Activated CD4-positive, alpha-beta T cell treated with anti-CD3 and anti-CD28 coated beads for 4 hours (primary cell): ENCODE measurements around the gene LRGUK.
A peak's percentile ranks its signal among the peaks of the same experiment; 100 is the strongest.
"Not testable (repeated sequence)": the region's sequence is repeated elsewhere in the genome, so short reads cannot be mapped to it uniquely, and the experiment has no call there.

Source experiments
- DNase-seq, 2 donors: peaks; one replicate each; pipeline ENCODE4 v3.0.0-alpha.2; 2020

Gene LRGUK, protein sequence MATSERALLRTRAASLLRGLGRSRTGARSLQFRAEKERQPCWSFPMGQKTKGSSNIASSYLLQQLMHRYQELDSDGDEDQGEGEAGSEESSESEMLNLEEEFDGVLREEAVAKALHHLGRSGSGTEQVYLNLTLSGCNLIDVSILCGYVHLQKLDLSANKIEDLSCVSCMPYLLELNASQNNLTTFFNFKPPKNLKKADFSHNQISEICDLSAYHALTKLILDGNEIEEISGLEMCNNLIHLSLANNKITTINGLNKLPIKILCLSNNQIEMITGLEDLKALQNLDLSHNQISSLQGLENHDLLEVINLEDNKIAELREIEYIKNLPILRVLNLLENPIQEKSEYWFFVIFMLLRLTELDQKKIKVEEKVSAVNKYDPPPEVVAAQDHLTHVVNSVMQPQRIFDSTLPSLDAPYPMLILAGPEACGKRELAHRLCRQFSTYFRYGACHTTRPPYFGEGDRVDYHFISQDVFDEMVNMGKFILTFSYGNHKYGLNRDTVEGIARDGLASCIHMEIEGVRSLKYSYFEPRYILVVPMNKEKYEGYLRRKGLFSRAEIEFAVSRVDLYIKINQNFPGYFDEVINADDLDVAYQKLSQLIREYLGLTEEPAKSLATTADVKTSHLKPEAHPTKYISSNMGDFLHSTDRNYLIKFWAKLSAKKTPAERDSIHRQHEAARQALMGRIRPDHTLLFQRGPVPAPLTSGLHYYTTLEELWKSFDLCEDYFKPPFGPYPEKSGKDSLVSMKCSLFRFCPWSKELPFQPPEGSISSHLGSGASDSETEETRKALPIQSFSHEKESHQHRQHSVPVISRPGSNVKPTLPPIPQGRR

DNA sequence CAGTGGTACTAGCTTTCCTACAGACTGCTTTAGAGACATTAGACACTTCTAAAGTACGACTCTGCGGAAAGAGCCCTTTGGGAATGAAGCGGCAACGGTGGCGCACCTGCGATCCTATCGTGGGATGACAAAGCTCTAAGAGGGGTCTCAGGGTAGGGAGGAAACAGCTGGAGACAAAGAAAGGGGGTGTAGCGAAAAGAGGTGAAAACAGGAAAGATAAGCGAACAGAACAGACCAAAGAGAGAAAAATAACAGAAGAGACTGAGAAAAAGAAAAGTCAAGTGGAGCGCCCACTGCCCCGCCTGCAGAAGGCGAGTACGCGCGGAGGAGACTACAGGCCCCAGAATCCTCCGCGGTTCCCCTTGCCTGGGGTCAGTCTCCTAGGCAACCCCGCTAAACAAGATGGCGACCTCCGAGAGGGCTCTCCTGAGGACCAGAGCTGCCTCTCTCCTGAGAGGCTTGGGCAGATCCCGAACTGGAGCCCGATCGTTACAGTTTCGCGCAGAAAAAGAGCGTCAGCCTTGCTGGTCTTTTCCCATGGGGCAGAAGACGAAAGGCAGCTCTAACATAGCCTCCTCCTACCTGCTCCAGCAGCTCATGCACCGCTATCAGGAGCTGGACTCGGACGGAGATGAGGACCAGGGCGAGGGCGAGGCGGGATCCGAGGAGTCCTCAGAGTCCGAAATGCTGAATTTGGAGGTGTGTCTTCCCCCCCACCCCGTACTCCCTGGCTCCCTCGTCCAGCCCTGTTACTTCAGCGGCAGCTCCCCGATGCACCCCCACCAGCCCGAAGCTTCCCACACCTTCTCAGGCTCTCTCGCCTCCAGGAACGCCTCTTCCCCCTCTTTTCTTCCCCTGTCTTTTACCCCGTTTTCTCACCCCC lies at the start of gene LRGUK:
Gene LRGUK, plus strand, starts transcription at position 375 of the 883 bp plus-strand sequence. Its CDS starts 28 bp downstream, at position 403.
- DNase-seq = peak; percentile 70

DNA sequence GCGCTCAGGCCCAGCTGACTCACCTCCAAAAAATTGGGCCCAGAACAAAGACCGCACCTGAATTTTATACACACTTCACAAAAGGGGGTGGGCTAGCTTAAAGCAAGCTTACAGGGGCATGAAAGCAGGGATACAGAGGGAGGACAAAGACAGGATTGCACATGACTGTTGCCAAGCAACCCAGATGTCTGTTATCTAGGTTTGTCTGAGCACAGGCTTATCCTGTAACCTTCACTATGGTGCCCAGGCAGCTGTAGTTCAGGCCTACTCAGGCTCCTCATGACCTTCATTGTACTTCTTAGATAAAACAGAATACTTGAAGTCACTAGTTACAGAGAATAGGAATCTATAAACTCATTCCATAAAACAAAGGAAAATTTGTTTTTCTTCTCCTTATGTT lies 49.6 kb upstream of the LRGUK start:
- not testable (repeated sequence) for DNase-seq

DNA sequence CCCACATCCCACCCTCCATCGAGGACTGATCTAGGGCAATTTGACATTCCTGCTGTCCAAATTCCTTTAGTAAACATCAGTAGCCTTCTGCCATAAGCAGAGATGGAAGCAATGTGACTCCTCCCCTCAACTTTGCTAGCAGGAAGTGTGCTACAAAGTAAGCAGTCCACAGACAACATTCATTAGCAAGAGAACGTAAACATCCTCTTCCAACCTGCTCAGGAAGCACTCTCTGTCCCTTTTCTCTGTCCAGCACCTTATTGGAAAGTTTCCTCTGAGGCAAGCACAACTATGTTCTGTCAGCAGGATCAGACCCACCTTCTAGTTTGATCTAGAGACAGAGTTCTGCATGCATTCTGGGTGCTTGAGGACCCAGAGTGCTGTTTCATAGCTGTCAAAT lies 48.1 kb upstream of the LRGUK start:
- DNase-seq = no peak

DNA sequence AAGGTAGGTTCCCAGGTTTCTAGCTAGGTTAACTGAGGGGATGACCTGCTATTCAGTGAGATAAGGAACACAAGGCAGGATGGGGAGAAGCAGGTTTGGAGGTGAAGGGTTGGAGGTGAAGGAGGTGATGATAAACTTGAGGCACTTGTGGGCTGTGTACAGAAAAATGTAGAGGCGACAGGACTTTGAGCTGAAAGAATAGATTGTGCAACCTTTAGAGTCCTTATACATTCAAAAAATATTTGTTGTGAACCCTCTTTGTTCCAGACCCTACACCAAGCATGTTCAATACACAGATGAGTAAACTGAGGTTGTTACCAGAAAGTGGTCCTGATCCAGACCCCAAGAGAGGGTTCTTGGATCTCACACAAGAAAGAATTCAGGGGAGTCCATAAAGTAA lies 45.4 kb upstream of the LRGUK start:
- DNase-seq = no peak

DNA sequence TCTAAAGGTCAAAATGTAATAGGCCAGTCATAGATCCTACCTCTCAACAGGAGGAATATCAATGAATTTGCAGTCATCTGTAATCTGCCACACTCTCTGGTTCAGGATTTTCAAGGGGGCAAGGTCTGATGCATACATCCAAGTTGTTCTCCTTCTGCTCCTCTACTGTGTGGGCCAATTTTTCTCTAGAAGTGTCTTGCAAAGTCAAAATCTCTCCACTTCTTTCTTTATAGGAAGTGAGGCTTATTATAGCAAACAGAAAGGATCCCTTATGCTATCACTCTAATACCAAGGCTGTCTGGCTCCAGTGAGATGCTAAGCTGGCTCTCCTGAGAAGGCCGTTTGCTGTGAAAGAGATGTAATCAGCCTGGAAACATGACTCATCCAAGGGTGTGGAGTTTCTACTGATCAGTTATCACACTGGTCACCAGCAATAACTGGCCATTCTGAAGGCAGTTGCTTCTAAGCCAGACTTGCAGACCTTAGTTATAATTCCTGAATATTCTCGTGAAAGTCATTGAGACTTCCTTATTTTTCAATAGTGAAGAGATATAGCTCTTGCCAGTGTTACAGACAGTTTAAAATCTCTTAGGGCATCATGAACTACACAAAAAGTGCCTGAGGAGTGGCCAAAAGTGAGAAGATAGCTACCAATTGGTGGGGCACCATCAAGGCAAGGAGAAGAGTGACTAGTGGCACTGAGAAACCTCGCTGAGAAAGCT lies 43.2 kb upstream of the LRGUK start:
- no peak for DNase-seq

DNA sequence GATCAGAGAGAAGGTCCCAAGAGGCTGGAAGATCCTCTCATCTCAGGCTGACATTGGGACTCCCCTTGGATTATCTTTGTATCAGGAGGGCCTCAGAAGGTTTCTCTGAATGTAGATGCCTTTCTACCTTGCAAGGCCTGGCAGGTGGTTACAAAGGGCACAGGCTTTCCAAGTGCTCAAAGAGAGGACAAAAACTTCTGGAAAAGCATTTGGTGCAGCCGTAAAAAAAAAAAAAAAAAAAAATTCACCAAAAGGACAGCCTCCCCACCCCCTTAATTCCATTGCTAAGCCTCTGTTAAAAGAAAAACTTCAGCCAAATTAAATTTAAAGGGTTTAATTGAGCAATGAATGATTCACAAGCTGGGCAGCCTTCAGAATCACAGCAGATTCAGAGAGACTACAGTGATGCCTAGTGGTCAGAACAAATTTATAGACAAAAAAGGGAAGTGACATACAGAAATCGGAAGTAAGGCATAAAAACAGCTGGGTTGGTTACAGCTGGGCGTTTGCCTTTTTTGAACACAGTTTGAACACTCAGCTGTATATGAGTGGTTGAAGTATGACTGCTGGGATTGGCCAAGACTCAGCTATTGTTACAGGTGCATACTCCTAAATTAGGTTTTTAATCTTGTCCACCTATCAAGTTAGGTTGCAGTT lies 42.5 kb upstream of the LRGUK start:
- DNase-seq = no peak

DNA sequence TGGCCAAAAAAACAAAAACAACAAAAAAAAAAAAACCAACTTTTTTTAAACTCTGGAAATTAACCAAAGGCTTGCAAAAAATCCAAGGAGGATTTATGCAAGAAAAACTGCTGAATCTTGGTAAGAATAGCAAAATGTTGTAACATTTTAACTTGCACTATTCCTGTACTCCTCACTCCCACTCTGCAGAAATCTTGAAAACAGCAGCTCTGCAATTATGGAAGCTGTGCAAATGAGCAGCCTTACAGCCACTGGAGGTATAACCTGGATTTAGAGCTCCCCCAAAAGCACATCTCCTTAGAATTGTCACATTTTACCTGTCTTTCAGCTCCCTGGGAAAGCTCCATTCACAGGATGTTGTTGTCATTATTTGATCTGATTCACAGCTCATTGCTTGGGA lies 41.8 kb upstream of the LRGUK start:
- no peak for DNase-seq

DNA sequence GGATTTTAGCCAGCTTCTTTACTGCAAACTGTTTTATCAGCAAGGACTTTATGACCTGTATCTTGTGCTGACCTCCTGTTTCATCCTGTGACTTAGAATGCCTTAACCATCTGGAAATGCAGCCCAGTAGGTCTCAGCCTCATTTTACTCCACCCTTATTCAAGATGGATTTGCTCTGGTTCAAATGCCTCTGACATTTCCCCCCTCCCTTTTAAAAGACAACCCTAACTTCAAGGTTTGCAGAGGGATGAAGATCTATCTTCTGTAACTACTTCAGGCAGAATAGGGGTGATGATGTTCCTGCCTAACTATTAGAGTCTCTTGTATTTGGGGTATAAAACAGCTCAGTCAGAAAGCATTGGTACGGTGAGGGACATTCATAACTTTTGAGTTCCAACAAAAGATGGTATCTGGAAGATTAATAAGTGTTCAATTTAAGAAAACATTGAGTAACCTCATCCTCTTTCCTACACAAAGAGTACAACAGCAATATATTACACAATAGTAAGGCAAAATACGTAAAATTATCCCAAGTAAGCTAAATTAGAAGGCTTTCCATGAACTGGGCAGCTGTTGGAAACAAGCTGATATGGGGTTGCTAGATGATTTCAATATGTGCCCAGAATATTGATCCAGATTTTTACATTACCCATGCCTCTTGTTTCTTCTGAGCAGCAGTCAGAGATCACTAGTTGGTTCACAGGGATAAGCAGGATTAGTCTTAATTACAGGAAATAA lies 40.0 kb upstream of the LRGUK start:
- no peak for DNase-seq

DNA sequence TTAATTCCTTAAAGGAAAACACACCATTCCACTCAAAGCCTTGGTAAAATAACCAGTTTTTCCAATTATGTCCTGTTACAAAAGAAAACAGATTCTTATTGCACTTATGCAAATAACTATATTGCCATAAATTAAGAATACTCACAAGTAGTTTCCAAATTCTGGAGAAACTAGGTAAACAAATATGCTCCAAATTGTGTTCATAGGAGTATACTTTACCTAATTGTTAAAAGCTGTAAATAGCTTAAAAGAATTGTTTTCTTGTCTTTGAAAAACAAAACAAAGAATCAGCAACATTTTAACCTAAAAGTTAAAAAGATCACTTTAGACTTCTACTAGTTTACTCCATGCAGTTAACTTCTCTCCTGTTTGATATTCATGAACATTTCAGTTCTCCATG lies 38.9 kb upstream of the LRGUK start:
- no peak for DNase-seq

DNA sequence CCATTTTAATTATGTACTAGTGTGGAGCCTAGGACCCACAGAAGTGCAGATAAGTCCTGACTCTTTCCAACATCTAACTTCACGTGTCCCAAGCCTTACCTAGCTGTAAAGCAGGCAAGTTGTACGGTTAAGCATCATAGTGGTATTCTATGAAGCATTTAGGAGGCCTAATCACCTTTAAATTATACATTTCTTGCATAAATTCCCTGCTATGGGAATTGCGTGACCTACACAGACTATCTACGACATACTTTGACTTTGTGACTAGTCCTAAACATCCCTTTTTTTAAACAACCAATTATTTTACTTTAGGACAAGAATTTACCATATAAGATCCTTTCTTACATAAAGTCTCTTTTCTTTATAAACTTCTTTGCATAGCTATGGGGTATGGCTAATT lies 37.7 kb upstream of the LRGUK start:
- no peak for DNase-seq

DNA sequence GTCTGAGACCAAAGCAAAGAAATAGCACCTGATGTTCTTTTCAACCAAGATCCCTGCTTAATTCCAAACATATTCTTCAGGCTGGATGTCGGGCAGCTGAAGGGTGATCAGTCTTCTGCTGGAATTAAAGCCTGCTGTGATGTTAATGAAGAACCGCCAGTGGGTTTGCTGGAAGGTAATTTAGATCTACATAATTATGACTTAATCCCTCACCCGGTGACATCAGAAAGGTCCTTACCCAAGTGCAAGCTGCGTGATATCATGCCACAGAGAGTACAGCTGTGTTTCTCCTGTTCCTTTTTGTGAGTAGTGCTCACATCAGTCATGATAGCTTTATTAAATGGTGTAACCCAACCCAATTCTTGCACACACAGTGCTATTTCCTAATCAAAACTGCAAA lies 29.1 kb upstream of the LRGUK start:
- DNase-seq = no peak

DNA sequence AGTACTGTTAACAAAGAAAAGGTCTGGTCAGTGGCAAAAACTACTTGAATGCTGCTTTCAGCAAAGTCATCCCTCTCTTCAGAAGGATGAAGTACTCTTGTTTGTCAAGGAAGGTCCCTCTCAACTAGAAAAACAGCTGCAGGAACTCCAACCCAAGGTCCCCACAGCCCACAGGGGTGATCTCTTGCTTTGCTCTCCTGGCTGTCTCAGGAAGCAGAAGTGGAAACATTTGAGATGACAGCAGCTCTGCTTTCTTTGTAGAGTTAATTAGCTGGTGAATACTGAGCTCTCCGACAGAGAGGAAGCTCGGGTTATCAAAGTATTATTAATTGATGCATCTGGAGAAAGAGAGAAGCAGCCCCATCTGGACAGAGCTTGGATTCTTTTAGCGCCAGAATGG lies 25.4 kb upstream of the LRGUK start:
- DNase-seq = no peak

DNA sequence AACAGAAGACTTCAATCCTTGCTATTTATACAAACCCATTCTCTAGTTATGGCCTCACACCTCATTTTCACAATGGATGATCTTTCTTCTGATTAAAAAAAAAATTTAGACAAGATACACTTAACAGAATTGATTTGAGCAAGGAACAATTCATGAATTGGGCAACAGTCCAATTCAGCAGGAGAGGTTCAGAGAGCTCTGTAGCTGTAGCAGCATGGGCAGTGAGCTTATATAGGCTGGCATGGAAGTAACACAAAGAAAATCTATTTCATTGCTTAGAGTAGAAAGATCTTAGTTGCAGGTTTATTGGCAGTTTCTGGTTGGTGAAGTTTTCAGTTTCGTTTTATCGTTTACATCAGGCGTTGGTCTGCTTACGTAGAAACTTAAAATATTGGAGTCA lies 23.0 kb upstream of the LRGUK start:
- no peak for DNase-seq

DNA sequence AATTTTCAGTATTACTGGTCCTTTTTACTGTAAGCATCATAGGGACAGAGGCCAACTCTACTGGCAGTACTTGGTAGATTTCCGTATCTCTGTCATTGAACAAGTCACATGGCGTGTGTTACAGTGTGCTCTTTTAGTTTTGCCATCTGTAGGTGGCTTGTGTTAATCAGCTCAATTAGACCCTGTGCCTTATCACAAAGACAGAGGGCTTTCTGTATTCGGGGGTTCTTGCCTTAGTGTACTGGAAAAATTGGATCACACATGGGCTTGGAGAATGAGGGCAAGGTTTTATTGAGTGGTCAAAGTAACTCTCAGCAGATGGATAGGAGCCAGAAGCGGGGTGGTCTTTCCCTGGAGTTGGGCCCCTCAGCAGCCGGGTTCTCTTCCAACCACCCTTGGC lies 21.3 kb upstream of the LRGUK start:
- no peak for DNase-seq

DNA sequence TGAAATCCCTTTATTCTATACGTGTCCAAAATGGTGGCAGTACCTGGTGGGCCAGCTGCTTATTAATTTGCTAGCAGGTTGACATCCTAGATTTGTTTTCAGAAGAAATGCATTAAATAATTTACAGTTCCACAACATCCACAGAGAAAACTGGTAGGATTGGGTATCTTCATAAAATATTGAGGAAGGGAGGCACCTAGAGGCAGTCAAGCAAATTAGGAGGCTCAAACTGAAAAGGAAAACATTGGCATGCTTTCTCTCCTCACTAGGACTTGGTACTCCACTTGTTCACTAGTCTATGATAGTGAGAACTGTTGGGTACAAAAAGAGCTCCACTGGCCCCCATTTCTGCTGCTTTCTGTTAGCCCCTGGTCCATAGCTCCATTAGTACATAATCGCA lies 18.3 kb upstream of the LRGUK start:
- no peak for DNase-seq

DNA sequence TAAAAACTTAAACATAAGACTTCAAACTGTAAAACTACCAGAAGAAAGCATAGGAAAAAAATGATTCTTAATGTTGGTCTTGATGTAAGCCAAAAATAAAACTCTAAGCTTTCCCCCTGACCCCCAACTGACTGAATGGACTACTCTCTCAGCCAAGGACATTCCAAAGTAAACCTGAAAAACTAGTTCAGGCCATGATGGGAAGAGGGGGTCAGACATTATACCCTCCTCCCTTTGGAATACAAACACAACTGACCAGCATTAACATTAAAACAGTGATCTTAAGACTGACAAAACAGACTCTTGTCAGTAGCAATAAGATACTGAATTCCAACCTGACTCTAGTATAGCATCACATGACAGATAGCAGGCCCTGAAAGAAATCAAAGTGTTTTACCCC lies 13.5 kb upstream of the LRGUK start:
- no peak for DNase-seq

DNA sequence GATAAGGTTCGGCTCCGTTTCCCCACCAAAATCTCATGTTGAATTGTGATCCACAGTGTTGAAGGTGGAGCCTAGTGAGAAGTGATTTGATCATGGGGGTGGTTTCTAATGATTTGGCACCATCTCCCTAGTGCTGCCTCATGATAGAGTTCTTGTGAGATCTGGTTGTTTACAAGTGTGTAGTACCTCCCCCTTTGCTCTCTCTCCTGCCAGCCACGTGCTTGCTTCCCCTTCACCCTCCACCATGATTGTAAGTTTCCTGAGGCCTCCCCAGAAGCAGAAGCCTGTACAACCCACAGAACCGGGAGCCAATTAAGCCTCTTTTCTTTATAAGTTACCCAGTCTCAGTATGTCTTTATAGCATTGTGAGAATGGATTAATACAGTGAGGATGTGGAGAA lies 12.1 kb upstream of the LRGUK start:
- no peak for DNase-seq

DNA sequence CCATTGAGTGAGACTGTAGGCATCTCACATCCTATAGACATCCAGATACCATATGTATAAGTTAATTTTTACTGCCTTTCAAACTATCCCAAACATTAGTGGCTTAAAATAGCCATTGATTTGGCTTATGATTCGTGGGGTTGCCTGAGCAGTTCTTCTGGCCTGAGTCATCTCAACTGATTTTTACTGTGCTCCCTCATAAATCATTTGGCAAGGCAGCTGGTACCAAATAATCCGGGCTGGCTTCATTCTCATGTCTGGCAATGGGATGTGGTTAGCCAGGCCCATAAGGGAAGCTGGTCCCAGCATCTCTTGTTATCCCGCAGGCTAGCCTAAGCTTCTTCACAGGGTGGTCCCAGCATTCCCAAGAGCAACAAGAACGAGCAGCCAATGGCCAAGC lies 6.7 kb upstream of the LRGUK start:
- DNase-seq = no peak

DNA sequence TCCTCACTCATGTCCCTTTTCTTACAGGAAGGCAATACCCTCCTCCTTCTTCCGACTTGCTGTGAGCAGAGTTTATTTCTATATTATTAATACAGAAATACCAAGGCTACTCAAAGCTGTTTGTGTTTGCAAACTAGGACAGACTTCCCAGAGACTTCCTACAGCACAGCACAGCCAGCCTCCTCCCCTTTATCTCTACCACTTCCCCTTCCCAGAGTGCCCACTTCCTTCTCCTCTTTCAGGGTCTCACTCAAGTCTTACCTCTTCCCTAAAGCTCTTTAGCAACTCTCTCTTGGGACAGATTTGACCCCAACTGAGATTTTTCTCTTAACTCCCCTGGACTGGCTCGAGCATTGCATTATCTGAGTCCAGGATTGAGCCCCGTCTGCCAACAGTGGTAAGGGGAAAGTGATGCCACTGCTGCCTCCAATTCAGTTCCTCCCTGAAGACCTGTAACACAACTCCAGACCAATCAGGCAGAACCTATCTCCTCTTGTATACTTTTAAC lies 5.5 kb upstream of the LRGUK start:
- no peak for DNase-seq

DNA sequence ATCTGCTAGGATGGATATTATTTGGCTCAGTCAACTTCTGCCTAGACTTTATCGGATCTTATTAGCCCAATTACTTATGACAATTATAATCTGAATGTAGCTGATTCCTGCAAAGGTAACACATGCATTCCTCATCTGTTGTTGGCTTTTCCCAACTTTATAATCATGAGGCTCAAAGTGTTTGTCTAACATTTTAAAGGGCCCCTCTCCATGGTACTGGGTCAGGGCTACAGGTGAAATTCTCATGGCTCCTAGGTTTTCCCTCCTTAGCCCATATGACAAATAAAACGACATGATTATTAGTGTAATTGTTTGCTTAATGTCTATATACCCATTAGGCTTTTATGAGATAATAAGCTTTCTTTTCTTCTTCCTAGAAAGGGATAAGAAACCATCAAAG lies 4.2 kb upstream of the LRGUK start:
- DNase-seq = no peak

DNA sequence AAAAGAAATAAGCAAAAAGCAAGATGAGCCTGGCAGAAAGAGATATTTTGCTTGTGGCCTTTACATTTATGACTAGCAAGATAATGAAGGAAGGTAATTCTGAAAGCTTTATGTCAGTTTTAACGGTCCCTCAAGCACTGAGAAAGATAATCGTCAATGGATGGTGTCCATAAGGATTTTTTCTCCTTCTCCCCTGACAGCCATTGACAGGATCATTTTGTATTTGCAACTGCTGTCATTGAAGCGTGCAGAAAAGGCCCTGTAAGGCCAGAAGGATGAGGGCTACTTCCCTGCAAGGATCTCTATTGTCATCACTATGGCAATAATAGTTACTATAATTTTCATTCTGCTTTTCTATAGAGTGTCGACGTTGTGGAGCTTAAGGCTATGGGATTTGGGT lies 994 bp upstream of the LRGUK start:
- no peak for DNase-seq
